Vagina (tissue), 2 donors: ENCODE measurements around the gene LHFPL3. TPM values are rescaled to one million over a fixed set of nuclear protein-coding genes. Genes with fewer than 3 reads are reported as not detected.
"Not testable (repeated sequence)": the region's sequence is repeated elsewhere in the genome, so short reads cannot be mapped to it uniquely, and the experiment has no call there.

Experiments
- DNase-seq, 2 donors: peaks; one replicate each; pipeline ENCODE4 v3.0.0-alpha.2; 2017; ENCODE audit errors: extremely low spot score in 2 of 2
- H3K27ac ChIP-seq: fragments of 200-600 bp; sonication (generic); one replicate; pipeline ENCODE4 v1.5.1; 2019
- H3K27me3 ChIP-seq: fragments of 200-600 bp; sonication (generic); one replicate; pipeline ENCODE4 v1.5.1; 2019
- H3K36me3 ChIP-seq, 2 donors: fragments of 200-600 bp; sonication (generic); one replicate each; pipeline ENCODE4 v1.5.1; 2017 to 2019
- H3K4me1 ChIP-seq: fragments of 200-600 bp; sonication (generic); one replicate; pipeline ENCODE4 v1.5.1; 2019
- H3K4me3 ChIP-seq, 2 donors: fragments of 200-600 bp; sonication (generic); 1 replicate in 1 of 2; 2 replicates in 1 of 2; pipeline ENCODE4 v1.5.1; 2016 to 2019
- H3K9me3 ChIP-seq: fragments of 200-600 bp; sonication (generic); one replicate; pipeline ENCODE4 v1.5.1; 2019
- POLR2A ChIP-seq, 2 donors: fragments of 450-650 bp; IDR thresholded peaks; one replicate each; pipeline ENCODE4 v1.6.1; 2017; ENCODE audit warnings: antibody characterized with exemption in 2 of 2, mild to moderate bottlenecking in 2 of 2, moderate library complexity in 2 of 2
- POLR2AphosphoS5 ChIP-seq, 2 donors: sonication (generic); formaldehyde crosslinking; IDR thresholded peaks; one replicate each; pipeline ENCODE4 v1.9.0; 2017; ENCODE audit warnings: antibody characterized with exemption in 2 of 2, mild to moderate bottlenecking in 2 of 2, low read depth in 1 of 2; ENCODE audit not compliant: insufficient read depth in 1 of 2
- intact Hi-C: fragments of 100-400 bp; cut with DNase I; formaldehyde crosslinking; loops from one replicate; pipeline ENCODE4 v1.15.1; 2023
- total RNA-seq: library from RNA; depleted of rRNA; stranded (reverse); fragments of >200 nt; gene quantifications from one replicate; pipeline ENCODE4 v1.2.3, GENCODE V29; 2016
- TF ChIP-seq, protein P1 (sequence below), 3 experiments: fragments of 450-650 bp in 2 of 3; fragments of 200-600 bp in 1 of 3; sonication (generic) in 1 of 3; IDR thresholded peaks; one replicate each; pipeline ENCODE4 v1.5.1; 2017 to 2019; ENCODE audit warnings: antibody characterized with exemption in 3 of 3, mild to moderate bottlenecking in 2 of 3, moderate library complexity in 2 of 3

The LHFPL3 gene
- total RNA-seq, 1 donor from 2014 or later = not detected

DNA sequence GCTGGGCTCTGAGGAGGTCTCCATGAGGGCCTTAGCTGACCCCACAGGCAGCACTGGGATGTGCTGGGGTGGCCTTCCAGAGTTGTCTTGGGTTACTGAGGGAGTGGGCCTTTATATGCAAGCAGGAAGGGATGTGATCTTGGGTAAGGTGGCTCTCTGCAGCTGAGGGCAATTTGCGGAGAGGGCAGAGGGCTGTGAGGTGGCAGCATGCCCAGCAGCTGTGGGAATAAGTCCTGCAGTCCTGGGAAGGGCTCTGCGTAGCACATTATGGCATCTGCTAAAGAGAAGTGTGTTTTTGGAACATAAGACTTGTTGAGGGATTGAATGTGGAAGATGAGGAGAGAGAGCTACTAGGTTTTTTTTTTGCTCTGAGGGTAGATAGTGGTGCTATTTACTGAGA lies 586.0 kb downstream of the LHFPL3 start:
- no peak for DNase-seq
- H3K4me3 ChIP-seq = no peak overlapping the region
- TF ChIP-seq, protein P1, sequence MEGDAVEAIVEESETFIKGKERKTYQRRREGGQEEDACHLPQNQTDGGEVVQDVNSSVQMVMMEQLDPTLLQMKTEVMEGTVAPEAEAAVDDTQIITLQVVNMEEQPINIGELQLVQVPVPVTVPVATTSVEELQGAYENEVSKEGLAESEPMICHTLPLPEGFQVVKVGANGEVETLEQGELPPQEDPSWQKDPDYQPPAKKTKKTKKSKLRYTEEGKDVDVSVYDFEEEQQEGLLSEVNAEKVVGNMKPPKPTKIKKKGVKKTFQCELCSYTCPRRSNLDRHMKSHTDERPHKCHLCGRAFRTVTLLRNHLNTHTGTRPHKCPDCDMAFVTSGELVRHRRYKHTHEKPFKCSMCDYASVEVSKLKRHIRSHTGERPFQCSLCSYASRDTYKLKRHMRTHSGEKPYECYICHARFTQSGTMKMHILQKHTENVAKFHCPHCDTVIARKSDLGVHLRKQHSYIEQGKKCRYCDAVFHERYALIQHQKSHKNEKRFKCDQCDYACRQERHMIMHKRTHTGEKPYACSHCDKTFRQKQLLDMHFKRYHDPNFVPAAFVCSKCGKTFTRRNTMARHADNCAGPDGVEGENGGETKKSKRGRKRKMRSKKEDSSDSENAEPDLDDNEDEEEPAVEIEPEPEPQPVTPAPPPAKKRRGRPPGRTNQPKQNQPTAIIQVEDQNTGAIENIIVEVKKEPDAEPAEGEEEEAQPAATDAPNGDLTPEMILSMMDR (IDR thresholded peaks at IDR 0.05) = no peak
- TF ChIP-seq POLR2AphosphoS5 (IDR thresholded peaks at IDR 0.05; ENCODE audit: insufficient read depth in 1 of 2, low read depth in 1 of 2) (no peak), POLR2A (IDR thresholded peaks at IDR 0.05) (no peak)
- intact Hi-C loops = no loop called here
- H3K27me3 ChIP-seq = no peaks in the 10 kb centered on the region
- H3K27ac ChIP-seq = no peak overlapping the region
- no peaks in the 10 kb centered on the region for H3K9me3 ChIP-seq
- H3K4me1 ChIP-seq = no peaks in the 10 kb centered on the region
- H3K36me3 ChIP-seq = no peaks in the 10 kb centered on the region

DNA sequence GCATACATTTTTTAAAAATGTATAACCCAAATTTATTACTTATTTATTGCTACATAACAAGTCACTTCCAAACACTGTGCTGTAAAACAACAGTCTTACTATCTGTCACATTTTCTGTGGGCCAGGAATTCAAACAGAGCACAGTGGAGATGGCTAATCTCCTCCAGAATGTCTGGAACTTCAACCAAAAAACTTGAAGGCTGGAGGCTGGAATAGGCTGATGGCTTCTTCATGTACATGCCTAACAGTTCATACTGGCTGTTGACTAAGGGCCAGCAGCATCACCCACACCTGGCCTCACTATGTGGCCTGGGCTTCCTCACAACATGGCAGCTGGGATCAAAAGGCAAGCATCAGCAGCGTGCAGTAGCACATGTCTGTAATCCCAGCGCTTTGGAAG lies 593.2 kb downstream of the LHFPL3 start:
- Histone ChIP-seq H3K27ac (no peak overlapping the region), H3K4me3 (no peak overlapping the region), H3K36me3 (no peaks in the 10 kb centered on the region), H3K27me3 (no peaks in the 10 kb centered on the region), H3K4me1 (peaks cover 13% of the 10 kb centered on the region), H3K9me3 (no peaks in the 10 kb centered on the region)
- TF ChIP-seq POLR2AphosphoS5 (IDR thresholded peaks at IDR 0.05; ENCODE audit: insufficient read depth in 1 of 2, low read depth in 1 of 2) (no peak), POLR2A (IDR thresholded peaks at IDR 0.05) (no peak)
- TF ChIP-seq, protein P1 (IDR thresholded peaks at IDR 0.05) = no peak
- intact Hi-C loops = no loop called here
- DNase-seq = no peak

DNA sequence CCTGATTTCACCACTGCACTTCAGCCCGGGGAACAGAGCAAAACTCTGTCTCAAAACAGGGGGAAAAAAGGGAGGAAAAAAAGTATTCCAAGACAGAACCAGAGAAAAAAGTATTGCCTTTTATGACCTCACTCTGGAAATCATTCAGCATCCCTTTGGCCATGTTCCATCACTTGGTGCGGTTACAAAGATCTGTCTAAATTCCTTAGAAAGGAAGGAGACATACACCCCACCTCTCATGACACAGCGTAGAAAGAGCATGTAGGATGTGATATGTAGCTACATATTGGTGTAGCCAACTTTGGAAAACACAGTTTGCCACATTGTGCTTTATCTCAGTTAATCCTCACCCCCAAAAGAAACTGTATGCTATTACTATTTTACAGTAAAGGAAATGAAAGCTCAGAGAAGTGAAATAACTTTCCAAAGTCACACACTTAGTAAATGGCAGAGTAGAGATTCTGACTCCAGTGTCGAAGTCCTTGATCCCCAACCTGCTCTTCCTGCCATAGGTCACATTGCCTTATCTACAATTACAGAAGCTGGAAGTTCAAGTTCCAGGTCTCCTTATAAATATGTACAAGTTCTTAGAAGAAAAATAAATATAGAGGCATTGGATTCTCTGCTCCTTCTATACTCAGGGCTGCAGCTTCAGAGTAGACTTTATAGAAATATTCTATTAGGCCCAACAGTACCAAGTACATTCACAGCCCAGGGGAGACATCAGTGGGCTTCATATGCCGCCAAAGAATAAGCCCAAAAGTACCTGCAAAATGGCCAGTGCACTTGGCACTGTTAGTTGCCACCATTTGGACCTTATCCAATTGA lies 594.0 kb downstream of the LHFPL3 start:
- no peak overlapping the region for H3K27ac ChIP-seq
- peaks cover 13% of the 10 kb centered on the region for H3K4me1 ChIP-seq
- no peaks in the 10 kb centered on the region for H3K27me3 ChIP-seq
- intact Hi-C loops = no loop called here
- H3K4me3 ChIP-seq = no peak overlapping the region
- no peaks in the 10 kb centered on the region for H3K9me3 ChIP-seq
- no peak for DNase-seq
- TF ChIP-seq, protein P1 (IDR thresholded peaks at IDR 0.05) = no peak
- TF ChIP-seq POLR2A (IDR thresholded peaks at IDR 0.05) (no peak), POLR2AphosphoS5 (IDR thresholded peaks at IDR 0.05; ENCODE audit: insufficient read depth in 1 of 2, low read depth in 1 of 2) (no peak)
- no peaks in the 10 kb centered on the region for H3K36me3 ChIP-seq

DNA sequence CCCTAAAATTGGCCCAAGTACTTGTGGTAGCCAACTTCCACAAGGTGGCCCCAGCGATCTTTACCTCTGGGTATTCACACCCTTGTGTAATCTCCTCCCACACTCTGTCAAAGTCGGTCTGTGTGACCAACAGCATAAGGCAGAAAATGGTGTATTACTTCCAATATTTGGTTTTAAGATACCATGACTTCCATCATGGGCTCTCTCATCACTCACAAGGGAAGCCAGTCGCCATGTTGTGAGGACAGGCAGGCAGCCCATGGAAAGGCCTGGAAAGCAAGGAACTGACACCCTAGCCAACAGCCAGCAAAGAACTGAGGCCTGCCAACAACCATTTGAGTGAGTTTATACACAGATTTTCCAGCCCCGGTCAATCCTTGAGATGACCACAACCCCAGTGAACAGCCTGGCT lies 594.6 kb downstream of the LHFPL3 start:
- TF ChIP-seq, protein P1 (IDR thresholded peaks at IDR 0.05) = peak in 2 of 3 experiments; percentile 49 to 75
- TF ChIP-seq POLR2AphosphoS5 (IDR thresholded peaks at IDR 0.05; ENCODE audit: insufficient read depth in 1 of 2, low read depth in 1 of 2) (peak in 1 of 2 donors; percentile 56), POLR2A (IDR thresholded peaks at IDR 0.05) (no peak)
- no peak overlapping the region for H3K4me3 ChIP-seq
- H3K36me3 ChIP-seq = no peaks in the 10 kb centered on the region
- no peaks in the 10 kb centered on the region for H3K27me3 ChIP-seq
- no peak for DNase-seq
- H3K4me1 ChIP-seq = peaks cover 13% of the 10 kb centered on the region
- intact Hi-C loops = no loop called here
- no peaks in the 10 kb centered on the region for H3K9me3 ChIP-seq
- peak overlapping the region; percentile 56 for H3K27ac ChIP-seq

DNA sequence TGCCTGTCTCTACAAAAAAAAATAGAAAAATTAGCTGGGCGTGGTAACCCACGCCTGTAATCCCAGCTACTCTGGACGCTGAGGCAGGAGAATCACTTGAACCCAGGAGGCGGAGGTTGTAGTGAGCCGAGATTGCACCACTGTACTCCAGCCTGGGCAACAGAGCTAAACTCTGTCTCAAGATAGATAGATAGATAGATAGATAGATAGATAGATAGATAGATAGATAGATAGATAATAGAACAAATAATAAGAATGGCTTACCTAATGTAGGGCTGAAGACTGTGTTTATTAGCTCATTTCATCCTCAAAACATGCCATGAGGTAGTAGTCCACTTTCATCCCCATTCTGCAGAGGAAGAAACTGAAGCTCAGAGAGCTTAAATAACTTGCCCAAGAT lies 597.8 kb downstream of the LHFPL3 start:
- H3K4me3 ChIP-seq, H3K9me3 ChIP-seq, H3K27ac ChIP-seq, H3K36me3 ChIP-seq, H3K27me3 ChIP-seq, intact Hi-C loops, DNase-seq: not testable (repeated sequence)
- H3K4me1 ChIP-seq = peaks cover 26% of the 10 kb centered on the region
